Measurements from ENCODE around the gene C20orf202.

Gene C20orf202

GRCh38 chr20:1164871-1165270, 38.4 kb upstream of the C20orf202 start:
- H4K8ac ChIP-seq (ENCODE audit: low read depth, low read length) = no peak overlapping the region
- H3K4me2 ChIP-seq (ENCODE audit: insufficient read depth, low read length, poor library complexity, severe bottlenecking) = no peak overlapping the region
- no peak overlapping the region for H3K4me3 ChIP-seq (ENCODE audit: low read length in 2 of 2)
- H2BK5ac ChIP-seq (ENCODE audit: low read length) = no peak overlapping the region
- H3K79me1 ChIP-seq (ENCODE audit: low read depth, low read length) = no peaks in the 10 kb centered on the region
- H2AFZ ChIP-seq (ENCODE audit: low read length) = no peak overlapping the region
- no peak overlapping the region for H3K4ac ChIP-seq (ENCODE audit: low read length)
- no peak overlapping the region for H2BK12ac ChIP-seq (ENCODE audit: low read length)
- H3K27ac ChIP-seq (replicated peaks; ENCODE audit: low read length) = no peak overlapping the region
- no peak for DNase-seq (ENCODE audit: low spot score)
- no peak overlapping the region for H3K14ac ChIP-seq (ENCODE audit: low read length)
- H3K27me3 ChIP-seq (ENCODE audit: control insufficient read depth in 3 of 3, insufficient read depth in 3 of 3, low read depth in 1 of 3, low read length in 3 of 3) = no peaks in the 10 kb centered on the region
- no CpG with 5 or more reads among the region's 7 CpGs for WGBS, 2 donors (ENCODE audit: extremely low coverage in 2 of 2, insufficient read length in 2 of 2, insufficient replicate concordance in 1 of 2)
- no peaks in the 10 kb centered on the region for H3K4me1 ChIP-seq (ENCODE audit: control insufficient read depth in 2 of 2, insufficient read depth in 1 of 2, low read depth in 1 of 2, low read length in 2 of 2)
- no peak overlapping the region for H3K9ac ChIP-seq (ENCODE audit: low read depth, low read length, poor library complexity)
- no peaks in the 10 kb centered on the region for H3K9me3 ChIP-seq (replicated peaks in 1 of 2; ENCODE audit: control insufficient read depth in 2 of 2, insufficient read depth in 1 of 2, low read depth in 1 of 2, low read length in 2 of 2)
- no peak overlapping the region for H3K23ac ChIP-seq (ENCODE audit: low read depth, low read length, poor library complexity)
- H2AK5ac ChIP-seq (ENCODE audit: low read depth, low read length) = no peak overlapping the region
- H4K91ac ChIP-seq (ENCODE audit: low read depth, low read length, poor library complexity) = no peak overlapping the region
- no peak overlapping the region for H2BK15ac ChIP-seq (ENCODE audit: low read length)
- H3K18ac ChIP-seq (ENCODE audit: low read length) = no peak overlapping the region
- H2BK120ac ChIP-seq (ENCODE audit: low read depth, low read length) = no peak overlapping the region
- peaks cover 54 to 95% of the 10 kb centered on the region in 2 donors for H3K36me3 ChIP-seq (replicated peaks in 1 of 2; ENCODE audit: control insufficient read depth in 2 of 2, insufficient read depth in 2 of 2, low read length in 2 of 2)

- no peak overlapping the region for H2AFZ ChIP-seq (ENCODE audit: low read length)
- no peaks in the 10 kb centered on the region for H3K4me1 ChIP-seq (ENCODE audit: control insufficient read depth in 2 of 2, insufficient read depth in 1 of 2, low read depth in 1 of 2, low read length in 2 of 2)
- no CpG with 5 or more reads among the region's 1 CpG for WGBS, 2 donors (ENCODE audit: extremely low coverage in 2 of 2, insufficient read length in 2 of 2, insufficient replicate concordance in 1 of 2)
- no peaks in the 10 kb centered on the region for H3K27me3 ChIP-seq (ENCODE audit: control insufficient read depth in 3 of 3, insufficient read depth in 3 of 3, low read depth in 1 of 3, low read length in 3 of 3)
- no peak overlapping the region for H3K18ac ChIP-seq (ENCODE audit: low read length)
- no peak for DNase-seq (ENCODE audit: low spot score)
- no peak overlapping the region for H3K14ac ChIP-seq (ENCODE audit: low read length)
- H3K27ac ChIP-seq (replicated peaks; ENCODE audit: low read length) = no peak overlapping the region
- H3K4ac ChIP-seq (ENCODE audit: low read length) = no peak overlapping the region
- peaks cover 53 to 95% of the 10 kb centered on the region in 2 donors for H3K36me3 ChIP-seq (replicated peaks in 1 of 2; ENCODE audit: control insufficient read depth in 2 of 2, insufficient read depth in 2 of 2, low read length in 2 of 2)
- H4K91ac ChIP-seq (ENCODE audit: low read depth, low read length, poor library complexity) = no peak overlapping the region
- no peak overlapping the region for H3K4me2 ChIP-seq (ENCODE audit: insufficient read depth, low read length, poor library complexity, severe bottlenecking)
- no peak overlapping the region for H2BK120ac ChIP-seq (ENCODE audit: low read depth, low read length)
- no peak overlapping the region for H3K23ac ChIP-seq (ENCODE audit: low read depth, low read length, poor library complexity)
- H2BK12ac ChIP-seq (ENCODE audit: low read length) = no peak overlapping the region
- no peak overlapping the region for H2BK15ac ChIP-seq (ENCODE audit: low read length)
- H3K9ac ChIP-seq (ENCODE audit: low read depth, low read length, poor library complexity) = no peak overlapping the region
- H3K79me1 ChIP-seq (ENCODE audit: low read depth, low read length) = no peaks in the 10 kb centered on the region
- H3K4me3 ChIP-seq (ENCODE audit: low read length in 2 of 2) = no peak overlapping the region
- H3K9me3 ChIP-seq (replicated peaks in 1 of 2; ENCODE audit: control insufficient read depth in 2 of 2, insufficient read depth in 1 of 2, low read depth in 1 of 2, low read length in 2 of 2) = no peaks in the 10 kb centered on the region
- no peak overlapping the region for H2BK5ac ChIP-seq (ENCODE audit: low read length)
- no peak overlapping the region for H4K8ac ChIP-seq (ENCODE audit: low read depth, low read length)
- H2AK5ac ChIP-seq (ENCODE audit: low read depth, low read length) = no peak overlapping the region
These were observed 37.7 kb upstream of the C20orf202 start for GRCh38 chr20:1165521-1165920.

- Histone ChIP-seq H3K27me3 (ENCODE audit: control insufficient read depth in 3 of 3, insufficient read depth in 3 of 3, low read depth in 1 of 3, low read length in 3 of 3) (no peaks in the 10 kb centered on the region), H3K4me3 (ENCODE audit: low read length in 2 of 2) (no peak overlapping the region), H3K23ac (ENCODE audit: low read depth, low read length, poor library complexity) (no peak overlapping the region), H3K4ac (ENCODE audit: low read length) (no peak overlapping the region), H3K79me1 (ENCODE audit: low read depth, low read length) (no peaks in the 10 kb centered on the region), H3K18ac (ENCODE audit: low read length) (no peak overlapping the region), H3K4me2 (ENCODE audit: insufficient read depth, low read length, poor library complexity, severe bottlenecking) (no peak overlapping the region), H4K8ac (ENCODE audit: low read depth, low read length) (no peak overlapping the region), H2BK15ac (ENCODE audit: low read length) (no peak overlapping the region), H3K9me3 (replicated peaks in 1 of 2; ENCODE audit: control insufficient read depth in 2 of 2, insufficient read depth in 1 of 2, low read depth in 1 of 2, low read length in 2 of 2) (no peaks in the 10 kb centered on the region), H2BK120ac (ENCODE audit: low read depth, low read length) (no peak overlapping the region), H3K4me1 (ENCODE audit: control insufficient read depth in 2 of 2, insufficient read depth in 1 of 2, low read depth in 1 of 2, low read length in 2 of 2) (no peaks in the 10 kb centered on the region), H2AFZ (ENCODE audit: low read length) (no peak overlapping the region), H4K91ac (ENCODE audit: low read depth, low read length, poor library complexity) (no peak overlapping the region), H2BK12ac (ENCODE audit: low read length) (no peak overlapping the region), H3K9ac (ENCODE audit: low read depth, low read length, poor library complexity) (no peak overlapping the region), H3K36me3 (replicated peaks in 1 of 2; ENCODE audit: control insufficient read depth in 2 of 2, insufficient read depth in 2 of 2, low read length in 2 of 2) (peaks cover 48 to 95% of the 10 kb centered on the region in 2 donors), H2AK5ac (ENCODE audit: low read depth, low read length) (no peak overlapping the region), H3K27ac (replicated peaks; ENCODE audit: low read length) (no peak overlapping the region), H2BK5ac (ENCODE audit: low read length) (no peak overlapping the region), H3K14ac (ENCODE audit: low read length) (no peak overlapping the region)
- DNase-seq (ENCODE audit: low spot score) = no peak
- no CpG with 5 or more reads among the region's 9 CpGs for WGBS, 2 donors (ENCODE audit: extremely low coverage in 2 of 2, insufficient read length in 2 of 2, insufficient replicate concordance in 1 of 2)
These were observed 37.3 kb upstream of the C20orf202 start for GRCh38 chr20:1165941-1166340.

GRCh38 chr20:1166948-1167720, 36.1 kb upstream of the C20orf202 start:
- H3K27me3 ChIP-seq (ENCODE audit: control insufficient read depth in 3 of 3, insufficient read depth in 3 of 3, low read depth in 1 of 3, low read length in 3 of 3) = no peaks in the 10 kb centered on the region
- no peak overlapping the region for H2BK120ac ChIP-seq (ENCODE audit: low read depth, low read length)
- H3K4ac ChIP-seq (ENCODE audit: low read length) = no peak overlapping the region
- H2BK5ac ChIP-seq (ENCODE audit: low read length) = no peak overlapping the region
- H3K4me2 ChIP-seq (ENCODE audit: insufficient read depth, low read length, poor library complexity, severe bottlenecking) = no peak overlapping the region
- H3K4me1 ChIP-seq (ENCODE audit: control insufficient read depth in 2 of 2, insufficient read depth in 1 of 2, low read depth in 1 of 2, low read length in 2 of 2) = no peaks in the 10 kb centered on the region
- no peak overlapping the region for H3K18ac ChIP-seq (ENCODE audit: low read length)
- H3K9ac ChIP-seq (ENCODE audit: low read depth, low read length, poor library complexity) = no peak overlapping the region
- H2BK12ac ChIP-seq (ENCODE audit: low read length) = no peak overlapping the region
- no peak overlapping the region for H2AK5ac ChIP-seq (ENCODE audit: low read depth, low read length)
- peaks cover 49 to 94% of the 10 kb centered on the region in 2 donors for H3K36me3 ChIP-seq (replicated peaks in 1 of 2; ENCODE audit: control insufficient read depth in 2 of 2, insufficient read depth in 2 of 2, low read length in 2 of 2)
- no peak overlapping the region for H2BK15ac ChIP-seq (ENCODE audit: low read length)
- H3K14ac ChIP-seq (ENCODE audit: low read length) = no peak overlapping the region
- H3K79me1 ChIP-seq (ENCODE audit: low read depth, low read length) = no peaks in the 10 kb centered on the region
- H3K23ac ChIP-seq (ENCODE audit: low read depth, low read length, poor library complexity) = no peak overlapping the region
- DNase-seq (ENCODE audit: low spot score) = no peak
- H3K9me3 ChIP-seq (replicated peaks in 1 of 2; ENCODE audit: control insufficient read depth in 2 of 2, insufficient read depth in 1 of 2, low read depth in 1 of 2, low read length in 2 of 2) = no peaks in the 10 kb centered on the region
- no peak overlapping the region for H3K27ac ChIP-seq (replicated peaks; ENCODE audit: low read length)
- WGBS, 2 donors (ENCODE audit: extremely low coverage in 2 of 2, insufficient read length in 2 of 2, insufficient replicate concordance in 1 of 2) = no CpG with 5 or more reads among the region's 1 CpG
- H2AFZ ChIP-seq (ENCODE audit: low read length) = no peak overlapping the region
- H4K8ac ChIP-seq (ENCODE audit: low read depth, low read length) = no peak overlapping the region
- no peak overlapping the region for H4K91ac ChIP-seq (ENCODE audit: low read depth, low read length, poor library complexity)
- no peak overlapping the region for H3K4me3 ChIP-seq (ENCODE audit: low read length in 2 of 2)

All from neuronal stem cell (in vitro differentiated cells).